Stimulated activated CD8-positive, alpha-beta memory T cell treated with anti-CD3 and anti-CD28 coated beads, Interleukin-4, amount 100 ng/mL, for 4 hours (primary cell): ENCODE measurements around the gene CADM2.
"Not testable (repeated sequence)": the region's sequence is repeated elsewhere in the genome, so short reads cannot be mapped to it uniquely, and the experiment has no call there.

Experiments used
- DNase-seq, 2 donors: peaks; one replicate each; pipeline ENCODE4 v3.0.0-alpha.2; 2020; ENCODE audit warnings: low read depth in 2 of 2, low spot score in 1 of 2

CADM2 gene

DNA sequence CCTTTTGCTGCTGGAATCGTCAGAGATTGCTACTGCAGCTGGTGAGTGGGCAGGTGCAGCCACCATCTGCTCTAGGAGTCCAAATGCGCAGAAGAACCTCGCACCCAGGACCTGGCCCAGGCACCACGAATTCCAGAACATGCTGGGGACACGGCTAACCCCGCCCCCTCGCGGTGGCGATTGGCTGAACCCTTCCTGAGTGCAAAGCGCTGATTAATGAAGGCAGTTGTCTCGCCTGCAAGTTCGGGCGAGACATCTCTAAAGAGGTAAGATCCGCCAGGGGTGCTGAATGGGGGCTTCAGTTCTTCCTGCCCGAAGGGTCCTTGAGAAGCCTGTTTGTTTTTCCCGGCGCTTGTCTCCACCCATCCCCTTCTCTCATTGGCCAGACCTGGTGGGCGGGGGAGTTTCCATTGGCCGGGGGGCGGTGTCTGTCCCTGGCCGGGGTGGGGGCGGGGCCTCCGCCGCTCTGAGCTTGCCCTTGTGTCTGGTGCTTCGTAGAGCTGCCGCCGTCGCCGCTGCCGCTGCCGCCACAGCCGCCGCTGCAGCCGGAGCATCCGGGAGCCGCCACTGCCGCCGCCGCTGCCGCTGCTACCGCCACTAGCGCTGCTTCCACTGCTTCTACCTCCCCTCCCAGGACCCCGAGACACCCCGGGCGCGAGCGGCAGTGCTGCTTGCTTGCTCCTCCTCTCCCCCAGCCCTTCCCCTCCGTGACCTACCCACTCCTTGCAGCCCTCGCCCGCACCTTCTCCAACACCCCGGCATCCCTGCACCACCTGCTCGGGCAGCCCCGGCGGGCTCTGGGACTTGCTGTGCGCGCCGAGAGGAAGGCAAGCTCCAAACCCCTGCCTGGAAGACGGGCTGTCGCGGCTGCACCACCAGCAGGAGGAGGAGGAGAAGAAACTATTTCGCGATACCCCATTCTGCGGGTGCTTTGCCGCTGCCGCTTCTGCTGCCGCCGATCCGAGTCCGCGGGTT, at the start of gene CADM2:
Gene CADM2, plus strand, starts transcription at position 495 of the 975 bp plus-strand sequence.
- DNase-seq = no peak

DNA sequence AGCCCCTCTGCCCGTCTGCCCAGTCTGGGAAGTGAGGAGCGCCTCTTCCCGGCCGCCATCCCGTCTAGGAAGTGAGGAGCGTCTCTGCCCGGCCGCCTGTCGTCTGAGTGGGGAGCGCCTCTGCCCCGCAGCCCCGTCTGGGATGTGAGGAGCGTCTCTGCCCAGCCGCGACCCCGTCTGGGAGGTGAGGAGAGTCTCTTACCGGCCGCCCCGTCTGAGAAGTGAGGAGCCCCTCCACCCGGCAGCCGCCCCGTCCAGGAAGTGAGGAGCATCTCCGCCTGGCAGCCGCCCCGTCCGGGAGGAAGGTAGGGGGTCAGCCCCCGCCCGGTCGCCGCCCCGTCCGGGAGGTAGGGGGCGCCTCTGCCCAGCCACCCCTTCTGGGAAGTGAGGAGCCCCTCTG, 40.2 kb upstream of the CADM2 start:
- DNase-seq = not testable (repeated sequence)

DNA sequence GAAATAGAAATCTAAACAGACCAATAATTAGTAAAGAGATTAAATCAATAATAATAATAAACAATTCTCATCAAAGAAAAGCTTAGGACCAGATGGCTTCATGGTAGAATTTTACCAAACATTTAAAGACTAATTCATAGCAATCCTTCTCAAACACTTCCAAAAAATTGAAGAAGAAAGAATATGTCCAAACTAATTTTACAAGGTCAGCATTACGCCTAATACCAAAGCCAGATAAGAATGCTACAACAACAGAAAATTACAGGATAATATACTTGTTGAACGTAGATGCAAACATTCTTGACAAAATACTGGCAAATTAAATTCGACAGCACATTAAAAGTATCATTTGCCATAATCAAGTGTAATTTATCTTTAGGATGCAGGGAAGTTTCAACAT, 36.1 kb upstream of the CADM2 start:
- no peak for DNase-seq

DNA sequence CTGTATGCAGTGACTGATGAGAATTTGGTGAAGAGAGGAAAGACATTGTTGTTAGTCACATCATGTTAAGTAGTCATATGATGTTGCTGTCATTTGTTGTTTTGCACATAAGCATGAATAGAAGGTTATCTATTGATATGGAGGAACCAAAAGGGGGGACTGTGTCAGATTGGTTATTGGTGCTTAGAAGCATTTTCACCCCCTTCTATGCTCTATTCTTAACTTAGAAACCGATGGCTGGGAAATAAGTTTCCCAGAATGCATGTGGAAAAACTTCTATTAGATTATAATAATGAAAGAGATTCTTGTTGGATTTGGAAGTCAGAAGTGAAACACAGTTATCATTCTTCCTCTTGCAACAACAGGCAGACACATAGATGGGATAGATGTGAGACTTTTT, 33.2 kb upstream of the CADM2 start:
- DNase-seq = no peak

DNA sequence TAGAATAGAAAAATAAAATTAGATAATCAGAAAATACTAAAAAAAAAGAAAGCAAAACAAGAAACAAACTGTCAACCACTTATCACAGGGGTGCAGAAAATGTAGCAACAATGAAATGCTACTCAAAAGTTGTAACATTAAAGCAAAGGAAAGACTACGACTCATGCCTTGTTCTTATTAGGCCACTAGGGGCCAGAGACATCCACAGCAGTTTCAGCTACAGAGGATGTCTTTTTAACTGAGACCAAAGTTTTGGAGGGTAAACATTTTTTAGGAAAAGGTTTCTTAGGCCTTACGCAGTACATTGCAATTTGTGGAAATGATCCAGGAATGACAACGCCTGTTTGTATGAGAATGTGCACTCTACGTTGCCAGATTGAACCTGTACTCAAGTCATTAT, 15.4 kb upstream of the CADM2 start:
- DNase-seq = no peak

DNA sequence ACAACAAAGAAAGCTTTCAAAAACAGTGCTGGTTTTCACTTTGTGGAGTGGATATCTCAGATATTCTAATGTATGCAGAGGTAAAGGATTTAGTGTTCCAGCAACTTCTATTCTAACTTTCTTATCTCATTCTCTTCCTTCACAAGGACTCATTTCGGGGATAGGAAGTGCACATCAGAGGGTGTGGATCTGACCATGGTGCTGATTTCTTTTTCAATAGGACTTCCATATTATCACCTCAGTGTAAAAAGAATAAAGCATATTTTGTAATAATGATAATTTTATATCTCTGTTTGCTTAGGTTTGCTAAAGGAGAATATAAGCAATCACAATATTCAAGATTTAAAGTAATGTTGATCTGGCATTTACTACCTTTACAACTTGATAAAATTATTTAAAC, 12.5 kb upstream of the CADM2 start:
- no peak for DNase-seq

DNA sequence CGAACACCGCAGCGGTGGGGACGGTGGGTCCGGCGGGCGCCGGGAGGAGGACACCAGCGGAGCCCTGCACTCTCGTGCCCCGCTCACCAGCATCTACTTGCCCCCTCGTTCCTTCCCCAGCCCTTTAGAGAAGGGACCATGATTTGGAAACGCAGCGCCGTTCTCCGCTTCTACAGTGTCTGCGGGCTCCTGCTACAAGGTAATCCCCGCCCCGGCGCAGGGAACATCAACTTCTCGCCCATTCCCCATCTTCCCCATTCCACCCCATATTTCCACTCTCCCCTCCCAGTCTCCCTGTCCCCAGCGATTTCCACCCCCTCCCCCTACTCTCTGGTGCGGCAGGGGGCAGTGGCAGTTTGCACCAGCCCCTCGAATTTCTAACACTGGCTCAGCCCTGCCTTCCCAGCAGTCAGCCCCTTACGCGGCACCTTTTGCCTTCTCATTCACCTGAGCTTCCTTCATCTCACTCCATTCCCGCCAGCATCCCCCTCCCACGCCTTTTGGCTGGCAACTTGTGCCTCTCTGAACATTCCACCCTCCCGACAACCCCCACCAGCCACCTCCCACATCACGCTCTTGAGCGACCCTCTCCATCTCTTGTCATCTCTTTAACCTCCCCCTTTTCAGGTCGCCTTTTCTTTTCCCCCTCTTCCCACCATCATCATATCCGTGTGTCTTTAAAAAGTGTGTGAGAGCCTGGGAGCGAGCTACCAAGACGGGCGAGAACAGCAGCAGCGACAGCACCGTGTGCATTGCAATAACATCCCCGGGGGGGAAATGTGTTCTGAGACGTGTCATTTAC, 882 bp downstream of the CADM2 start:
- DNase-seq = no peak

DNA sequence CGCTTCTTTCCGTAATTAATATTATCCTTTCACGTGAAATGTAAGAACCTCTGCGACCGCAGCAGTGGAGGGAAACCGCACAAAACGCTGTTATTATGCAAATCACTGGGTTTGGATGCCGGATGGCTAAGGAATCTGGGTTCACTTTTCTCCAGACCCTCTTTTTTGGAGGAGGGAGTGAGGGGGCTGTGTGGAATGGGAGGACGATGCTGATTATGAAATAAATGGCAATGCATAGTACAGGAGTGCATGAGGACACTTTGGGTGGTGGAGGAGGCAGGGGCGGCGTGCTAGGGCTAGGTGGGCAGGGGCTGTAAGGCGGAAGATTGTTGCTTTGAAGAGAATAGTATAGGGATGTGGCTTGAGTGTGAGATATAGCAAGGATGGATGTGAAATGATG, 1.8 kb downstream of the CADM2 start:
- no peak for DNase-seq

DNA sequence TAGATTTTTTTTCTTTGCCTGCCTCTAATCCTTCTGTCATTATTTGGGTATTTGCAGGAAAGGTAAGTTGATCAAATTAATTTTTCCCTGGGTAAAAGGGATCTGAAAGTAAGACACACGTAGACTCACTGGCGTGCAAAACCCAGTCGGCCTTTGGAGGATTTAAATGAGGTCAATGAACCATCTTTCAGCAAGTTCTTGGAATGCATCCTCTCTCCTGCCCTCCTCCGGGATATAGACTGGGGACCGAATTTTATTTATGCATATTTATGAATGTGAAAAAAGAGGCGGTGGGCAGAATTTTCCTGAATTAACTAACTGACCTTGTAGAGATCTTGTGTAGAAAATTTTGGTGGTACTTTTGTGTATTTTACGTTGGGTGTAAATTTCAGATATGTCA, 2.2 kb downstream of the CADM2 start:
- no peak for DNase-seq

DNA sequence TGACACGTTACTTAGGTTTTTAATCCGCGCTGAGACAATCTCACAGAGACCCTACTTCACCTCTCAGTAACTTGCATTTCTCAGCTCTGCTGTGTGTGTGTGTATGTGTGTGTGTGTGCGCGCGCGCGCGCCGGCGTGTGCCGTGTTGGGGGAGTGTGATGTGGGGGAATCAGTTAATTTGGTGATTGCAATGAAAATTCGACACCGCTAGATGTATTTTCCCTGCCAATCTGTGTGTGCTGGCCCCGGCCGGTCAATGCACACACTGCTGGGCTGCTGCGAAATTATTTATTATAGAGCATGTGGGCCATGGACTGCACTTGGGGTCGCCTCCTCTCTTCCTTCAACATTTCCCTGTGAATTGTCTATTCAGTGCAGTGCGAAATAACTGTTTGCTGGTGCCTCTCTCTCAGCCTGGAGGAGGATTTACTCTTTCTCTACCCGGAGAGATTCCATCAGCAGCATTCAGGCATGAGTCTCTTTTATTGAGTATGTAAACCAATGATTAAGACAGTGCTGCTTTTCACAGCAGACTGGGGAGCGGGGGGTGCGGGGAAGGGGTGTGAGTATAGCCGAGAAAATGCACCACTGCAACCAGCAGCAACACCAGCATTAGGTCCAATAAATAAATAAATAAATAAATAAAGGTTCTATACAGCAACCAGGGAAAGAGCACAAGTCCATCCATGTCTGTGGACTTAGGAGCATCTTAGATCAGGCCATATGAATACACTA, 2.9 kb downstream of the CADM2 start:
- no peak for DNase-seq

DNA sequence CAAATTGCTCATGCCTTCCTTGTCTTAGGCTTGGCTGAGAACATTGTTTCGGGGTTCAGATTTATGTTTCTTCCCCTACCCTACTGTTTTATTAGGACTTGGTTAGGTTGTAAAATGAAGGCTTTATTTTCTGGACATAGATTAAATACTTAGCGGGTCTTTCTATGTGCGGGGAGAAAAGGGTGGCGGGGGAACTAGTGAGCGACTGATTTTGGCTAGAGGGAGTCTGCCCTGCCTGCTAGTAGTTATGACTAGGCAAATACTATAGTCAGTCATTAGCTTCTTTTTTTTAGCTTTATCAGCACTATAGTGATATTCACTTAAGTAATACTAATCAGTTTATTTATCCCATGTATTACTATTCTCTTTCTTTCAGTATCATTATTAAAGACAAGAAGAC, 3.6 kb downstream of the CADM2 start:
- no peak for DNase-seq

DNA sequence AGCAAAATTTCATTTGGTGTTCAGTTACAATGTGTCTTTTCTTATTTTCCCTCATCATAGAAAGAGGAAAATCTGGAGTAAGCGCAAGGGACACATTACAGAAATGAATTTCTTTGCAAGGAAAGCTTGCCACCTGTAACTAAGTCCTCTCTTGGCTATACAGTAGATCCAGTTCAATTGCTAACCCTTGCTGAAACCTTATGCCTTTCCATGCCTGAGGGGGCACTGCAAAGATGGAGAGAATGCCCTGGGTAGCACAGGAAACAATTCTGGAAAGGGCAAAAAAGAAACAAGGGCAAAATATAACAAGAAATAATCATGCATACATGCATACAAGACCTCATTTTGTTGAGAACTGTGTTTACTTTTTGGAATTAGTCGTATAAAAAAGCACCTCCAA, 4.3 kb downstream of the CADM2 start:
- no peak for DNase-seq

DNA sequence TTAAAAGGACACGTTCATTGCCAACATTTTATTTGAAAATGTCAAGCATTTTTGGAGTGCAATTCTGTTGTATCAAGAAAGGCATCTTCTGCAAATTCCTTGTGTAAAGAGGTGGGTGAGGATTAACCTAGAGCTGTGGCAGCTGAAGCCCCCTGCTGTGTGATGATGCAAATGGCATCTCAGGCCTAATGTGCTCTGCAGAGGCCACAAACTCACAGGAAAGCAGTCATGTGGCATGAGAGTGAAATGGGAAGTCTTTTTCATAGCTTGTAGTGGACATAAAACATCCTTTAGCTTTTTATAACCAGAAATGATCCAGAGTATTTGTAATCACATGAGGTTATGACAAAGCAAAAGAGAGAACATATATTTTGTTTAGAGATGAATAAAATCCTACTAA, 6.4 kb downstream of the CADM2 start:
- DNase-seq = no peak

DNA sequence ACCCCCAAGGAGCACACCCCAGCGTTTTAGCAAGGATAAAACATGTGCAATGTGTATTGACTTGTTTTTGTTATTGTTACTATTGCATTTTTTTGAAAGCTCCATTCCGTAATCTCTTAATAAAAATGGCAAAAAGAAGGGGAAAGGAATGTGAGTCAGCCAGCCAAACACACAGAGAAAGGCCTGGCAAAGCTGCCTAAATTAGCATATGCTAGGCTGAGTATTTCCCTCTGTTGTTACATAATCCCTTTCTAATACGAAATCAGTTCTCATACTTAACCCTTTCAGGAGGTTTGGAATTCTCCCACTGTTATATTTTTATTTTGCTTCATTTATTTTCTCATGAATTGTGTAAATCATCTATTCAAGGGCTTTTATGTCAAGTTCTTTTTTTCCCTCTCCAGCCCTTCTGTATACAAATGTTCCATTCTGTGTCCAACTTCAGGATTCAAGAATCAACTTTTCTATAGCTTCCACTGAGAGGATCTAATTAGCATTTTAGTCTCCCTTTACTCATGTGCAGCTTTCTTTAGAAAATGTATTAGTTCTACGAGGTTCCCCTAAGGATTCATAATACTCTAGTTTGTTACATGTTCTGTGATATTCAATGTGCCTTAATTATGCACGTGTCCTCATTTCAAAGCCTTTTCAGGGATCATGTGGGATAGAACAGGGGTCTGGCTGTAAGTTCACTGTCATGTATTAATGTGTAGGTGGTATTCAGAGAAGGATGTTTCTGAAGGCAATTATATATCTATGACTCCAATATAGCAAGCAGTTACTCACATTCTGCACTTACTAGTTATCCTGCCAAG, 9.2 kb downstream of the CADM2 start:
- DNase-seq = no peak

DNA sequence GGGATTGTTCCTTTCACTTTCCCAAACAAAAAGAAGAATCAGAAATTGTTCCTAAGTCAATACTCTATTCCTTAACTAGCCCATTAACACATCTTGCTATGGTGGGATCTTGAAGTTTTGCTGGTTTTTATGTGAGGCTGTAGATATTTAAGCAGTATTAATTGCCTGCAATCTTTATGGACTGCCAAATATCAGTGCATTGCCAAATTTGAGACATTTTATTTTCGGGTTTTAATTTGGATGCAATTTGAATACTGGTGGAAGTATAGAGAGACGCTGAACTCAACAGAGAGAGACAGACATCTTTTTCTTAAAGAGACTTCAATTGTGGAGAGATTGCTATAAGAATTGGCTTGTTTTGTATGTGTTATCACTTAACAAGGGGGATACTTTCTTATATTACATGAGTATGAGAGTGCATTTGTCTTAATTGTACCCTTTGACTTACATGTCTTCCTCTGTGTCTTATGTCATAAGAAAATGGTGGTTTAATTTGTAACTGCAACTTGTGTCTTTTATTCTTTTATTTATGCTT, 10.0 kb downstream of the CADM2 start:
- DNase-seq = no peak

DNA sequence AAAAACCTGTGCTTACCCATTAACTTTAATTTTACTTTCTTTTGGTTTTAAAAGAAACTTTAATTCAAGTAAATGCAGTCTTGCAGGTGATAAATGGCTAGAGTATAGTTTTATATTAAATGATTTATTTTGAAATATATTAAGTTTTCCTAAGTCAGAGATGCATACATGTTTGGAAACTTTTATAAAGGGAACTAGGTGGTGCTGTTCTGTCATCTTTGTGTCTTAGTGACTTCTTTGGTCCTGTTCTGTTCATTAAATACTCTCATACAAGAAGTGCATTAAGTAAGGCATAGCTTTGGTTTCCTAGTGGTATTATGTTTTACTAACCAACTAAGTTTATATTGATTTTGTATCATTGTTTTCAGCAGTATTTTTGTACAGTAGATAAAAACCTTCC, 15.6 kb downstream of the CADM2 start:
- no peak for DNase-seq

DNA sequence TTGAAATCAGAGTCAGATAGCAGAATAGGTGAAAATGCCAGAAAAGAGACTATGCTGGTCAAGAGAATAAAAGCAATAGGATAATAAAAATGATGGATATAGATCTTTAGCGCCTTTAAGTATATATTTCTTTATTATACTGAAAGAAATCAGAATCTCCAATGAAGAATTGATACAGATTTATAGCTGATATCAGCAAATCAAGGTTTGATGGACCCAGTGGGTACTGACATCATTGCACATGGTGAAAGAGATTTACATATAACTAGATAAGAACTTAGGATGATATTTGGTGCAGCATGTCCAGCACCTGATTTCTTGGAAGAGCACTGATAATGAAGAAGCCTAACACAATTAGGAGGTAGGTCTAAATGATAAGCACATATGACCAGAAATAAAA, 18.2 kb downstream of the CADM2 start:
- DNase-seq = no peak

DNA sequence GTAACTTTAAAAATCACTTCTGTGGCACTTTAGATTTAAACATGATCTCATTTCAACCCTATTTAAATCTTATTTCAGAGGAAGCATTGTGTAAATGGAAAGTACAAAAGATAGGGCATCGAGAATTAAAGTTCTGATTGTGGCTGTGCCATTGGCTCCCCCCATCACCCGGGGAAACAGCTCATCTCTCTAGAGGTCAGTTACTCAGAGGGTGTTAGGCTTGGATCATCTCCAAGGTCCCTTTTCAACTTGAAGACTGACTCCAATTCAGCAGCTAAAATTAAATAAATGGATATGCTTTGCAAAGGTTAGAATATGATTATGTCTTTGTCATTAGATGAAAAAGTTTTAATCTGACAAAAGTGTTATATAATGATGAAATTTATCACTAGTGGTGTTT, 20.1 kb downstream of the CADM2 start:
- no peak for DNase-seq

DNA sequence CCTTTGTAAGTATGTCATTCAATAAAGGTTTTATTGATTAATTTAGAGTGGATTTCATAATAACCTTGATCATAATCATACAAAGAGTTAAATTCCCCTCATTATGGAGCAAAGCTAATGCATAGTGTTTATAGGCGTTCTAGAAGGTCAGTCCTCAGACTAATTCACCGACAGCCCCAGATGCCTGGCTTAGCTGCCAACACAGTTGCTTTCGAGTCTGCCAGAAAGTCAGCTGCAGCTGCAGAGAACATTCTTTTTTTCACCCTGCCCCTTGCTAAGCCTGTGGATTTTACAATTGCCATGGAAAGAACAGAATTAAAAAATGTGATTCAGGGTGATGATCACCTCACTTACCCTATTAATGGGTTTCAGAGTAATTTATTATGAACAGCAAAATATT, 21.2 kb downstream of the CADM2 start:
- no peak for DNase-seq

DNA sequence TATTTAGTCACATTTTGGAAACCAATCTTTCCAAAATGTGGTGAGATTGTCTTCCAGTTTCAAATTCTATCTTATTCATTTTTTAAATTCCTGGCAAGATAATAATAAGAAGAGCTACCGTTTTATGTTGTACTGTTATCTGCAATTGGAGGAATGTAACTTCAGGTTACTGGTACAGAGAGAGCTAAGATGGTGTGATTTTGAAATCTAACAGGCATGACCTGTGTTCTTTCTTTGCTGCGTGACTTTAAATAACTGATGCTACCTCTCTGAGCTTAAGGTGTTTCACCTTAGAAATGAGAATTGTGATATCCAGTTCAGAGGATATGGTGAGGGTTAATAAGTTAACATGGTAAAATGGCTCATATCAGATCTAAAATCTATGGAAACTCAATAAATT, 21.7 kb downstream of the CADM2 start:
- DNase-seq = no peak

DNA sequence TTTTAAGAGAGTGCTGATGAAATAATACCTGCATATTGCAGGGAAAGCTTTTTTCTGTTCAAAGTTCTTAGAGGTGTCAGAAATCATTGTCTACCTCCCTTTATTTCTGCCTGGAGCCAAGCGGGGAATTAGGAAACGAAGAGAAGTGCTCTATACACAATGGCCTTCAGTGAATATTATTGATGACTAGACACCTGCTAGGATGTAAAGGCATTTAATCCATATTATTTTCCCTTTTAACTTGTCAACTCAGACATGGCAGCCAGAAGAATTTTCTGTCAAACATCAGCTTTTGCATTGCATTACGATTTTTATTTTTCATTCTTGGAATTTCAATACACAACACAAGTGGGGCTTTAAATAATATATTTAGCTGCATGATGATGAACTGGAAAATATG, 24.7 kb downstream of the CADM2 start:
- no peak for DNase-seq
